T-helper 1 cell treated with Interleukin-12 subunit alpha and Interleukin-12 subunit beta and Interleukin-4 antibody, amounts not matched to agents 30 μg/mL and 1 μg/mL, for 36 hours (primary cell): ENCODE data around the gene BCAP31.
"Not testable (repeated sequence)": the region's sequence is repeated elsewhere in the genome, so short reads cannot be mapped to it uniquely, and the experiment has no call there.

Experiments used
- H3K27ac Mint-ChIP-seq: one replicate; pipeline ENCODE4 v1.8.0; 2021; ENCODE audit warnings: mild to moderate bottlenecking, mixed read lengths
- H3K27me3 Mint-ChIP-seq: one replicate; pipeline ENCODE4 v1.8.0; 2021; ENCODE audit warnings: low read depth, mixed read lengths
- H3K36me3 Mint-ChIP-seq: one replicate; pipeline ENCODE4 v1.8.0; 2021; ENCODE audit warnings: low read depth, mixed read lengths
- H3K4me1 Mint-ChIP-seq: one replicate; pipeline ENCODE4 v1.8.0; 2021; ENCODE audit warnings: low read depth, mixed read lengths
- H3K4me3 Mint-ChIP-seq: one replicate; pipeline ENCODE4 v1.8.0; 2021; ENCODE audit warnings: mild to moderate bottlenecking, moderate library complexity, mixed read lengths
- H3K9me3 Mint-ChIP-seq: one replicate; pipeline ENCODE4 v1.8.0; 2021; ENCODE audit warnings: mixed read lengths

The BCAP31 gene

DNA sequence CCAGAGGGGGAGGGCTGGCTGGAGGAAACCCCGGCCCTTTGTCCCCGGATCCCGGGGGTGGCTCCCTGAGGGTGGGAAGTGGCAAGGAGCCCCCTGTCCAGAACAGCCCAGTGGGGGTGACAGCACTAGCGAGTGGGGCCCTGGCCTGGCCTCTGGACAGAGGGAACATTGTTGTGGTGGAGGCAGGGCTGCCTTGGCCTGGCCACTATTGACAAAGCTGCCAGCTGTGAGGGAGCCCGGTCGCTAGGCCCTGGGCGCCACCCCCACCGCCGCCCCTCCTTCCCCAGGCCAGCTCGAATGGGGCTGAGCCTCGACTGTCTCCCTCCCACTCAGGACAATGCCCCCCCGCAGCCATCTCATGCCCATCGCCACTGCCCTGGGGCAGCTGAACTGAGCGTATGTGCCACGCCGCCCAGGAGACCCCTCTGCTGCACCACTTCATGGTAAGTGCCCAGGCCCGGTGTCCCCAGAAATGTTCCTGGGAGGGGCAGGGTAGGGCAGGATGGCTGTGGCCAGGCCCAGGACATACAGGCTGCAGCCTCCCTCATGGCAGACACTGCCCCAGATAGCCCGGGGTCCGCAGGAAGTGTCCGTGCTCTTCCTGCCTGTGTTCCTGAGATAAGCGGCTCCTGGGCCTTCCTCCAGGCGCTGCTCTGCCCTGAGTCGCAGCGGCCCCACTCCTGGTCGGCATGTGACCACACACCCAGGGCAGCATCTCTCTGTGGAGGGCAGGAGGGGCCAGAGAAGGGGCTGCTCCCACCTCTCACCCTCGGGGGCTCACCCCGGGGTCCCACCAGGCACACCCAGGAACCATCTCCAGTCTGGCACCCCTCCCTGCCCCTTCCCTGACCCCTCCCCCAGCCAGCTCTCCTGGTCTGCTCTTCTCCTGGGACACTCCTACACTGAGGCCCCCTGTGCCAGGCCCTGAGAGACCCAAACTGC lies 41.2 kb upstream of the BCAP31 start:
- Mint-ChIP-seq H3K9me3 (no peaks in the 10 kb centered on the region), H3K27me3 (no peaks in the 10 kb centered on the region), H3K27ac (no peak overlapping the region), H3K36me3 (no peaks in the 10 kb centered on the region), H3K4me1 (peaks cover 6% of the 10 kb centered on the region), H3K4me3 (no peak overlapping the region)

DNA sequence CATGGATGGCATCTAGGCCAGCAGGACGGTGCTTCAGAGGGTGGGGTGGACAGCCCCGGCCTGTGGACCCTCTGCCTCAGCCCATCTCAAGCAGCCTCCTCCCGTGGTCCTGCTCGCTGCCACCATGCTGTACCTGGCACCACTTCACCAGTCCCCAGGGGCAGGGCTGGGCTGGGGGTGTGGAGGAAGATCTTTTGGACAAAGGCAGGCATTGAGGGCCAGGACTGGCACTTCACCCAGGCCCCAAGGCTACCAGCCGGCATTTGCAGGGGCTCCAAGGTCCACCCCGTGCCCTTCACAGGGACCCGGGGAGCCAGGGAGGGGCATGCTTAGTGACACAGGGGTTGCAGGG lies 40.6 kb upstream of the BCAP31 start:
- no peak overlapping the region for H3K27ac Mint-ChIP-seq

DNA sequence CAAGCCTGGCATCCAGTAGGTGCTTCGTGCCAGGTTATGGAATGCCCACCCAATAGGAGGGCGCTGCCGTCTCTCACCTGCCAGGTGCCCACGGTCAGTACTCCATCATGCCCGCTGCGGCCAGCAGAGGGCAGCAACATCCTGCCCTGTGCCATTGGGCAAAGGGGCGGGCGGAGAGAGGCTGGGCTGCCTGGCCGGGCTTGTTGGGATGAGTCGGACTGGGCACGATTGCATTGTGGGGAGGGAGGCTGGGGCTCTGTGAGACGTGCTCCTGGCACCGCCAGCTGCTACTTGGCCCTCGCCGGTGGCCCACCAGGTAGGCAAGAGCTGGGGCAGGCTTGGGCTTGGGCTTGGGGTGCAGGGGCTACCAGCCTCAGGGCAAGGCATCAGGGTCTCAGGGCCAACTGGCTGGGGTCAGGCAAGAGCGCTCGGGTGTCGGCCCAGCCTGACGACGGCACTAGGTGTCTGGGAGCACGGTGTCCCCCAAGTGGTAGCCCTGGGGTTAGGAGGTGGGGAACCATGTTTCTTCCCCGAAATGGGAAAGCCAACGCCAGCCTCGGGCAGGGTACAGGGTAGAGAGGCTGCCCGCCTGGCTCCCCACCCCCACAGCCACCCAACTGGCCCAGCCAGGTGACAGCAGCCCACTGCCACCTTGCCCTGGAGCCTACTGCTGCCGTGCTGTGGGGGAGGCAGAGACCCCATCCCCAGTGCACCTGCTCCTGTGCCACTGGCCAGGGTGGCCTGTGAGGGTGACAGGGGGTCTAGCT lies 40.0 kb upstream of the BCAP31 start, which contains the start of gene PLXNB3:
Gene PLXNB3 (plus strand): TSS at position 261 of the 767 bp plus-strand sequence. CDS start 1,287 bp downstream, outside the sequence.
- H3K27ac Mint-ChIP-seq, result no peak within 1 kb of the TSS
- no peaks in the 10 kb centered on the region for H3K36me3 Mint-ChIP-seq
- H3K9me3 Mint-ChIP-seq, result no peaks in the 10 kb centered on the region
- peaks cover 6% of the 10 kb centered on the region for H3K4me1 Mint-ChIP-seq
- no peak within 1 kb of the TSS for H3K4me3 Mint-ChIP-seq
- no peaks in the 10 kb centered on the region for H3K27me3 Mint-ChIP-seq

More for the DNA sequence above, 40.6 kb upstream of the BCAP31 start:
- H3K4me3 Mint-ChIP-seq, result no peak overlapping the region
- H3K4me1 Mint-ChIP-seq, result peaks cover 6% of the 10 kb centered on the region
- no peaks in the 10 kb centered on the region for H3K27me3 Mint-ChIP-seq
- H3K9me3 Mint-ChIP-seq, result no peaks in the 10 kb centered on the region
- no peaks in the 10 kb centered on the region for H3K36me3 Mint-ChIP-seq

DNA sequence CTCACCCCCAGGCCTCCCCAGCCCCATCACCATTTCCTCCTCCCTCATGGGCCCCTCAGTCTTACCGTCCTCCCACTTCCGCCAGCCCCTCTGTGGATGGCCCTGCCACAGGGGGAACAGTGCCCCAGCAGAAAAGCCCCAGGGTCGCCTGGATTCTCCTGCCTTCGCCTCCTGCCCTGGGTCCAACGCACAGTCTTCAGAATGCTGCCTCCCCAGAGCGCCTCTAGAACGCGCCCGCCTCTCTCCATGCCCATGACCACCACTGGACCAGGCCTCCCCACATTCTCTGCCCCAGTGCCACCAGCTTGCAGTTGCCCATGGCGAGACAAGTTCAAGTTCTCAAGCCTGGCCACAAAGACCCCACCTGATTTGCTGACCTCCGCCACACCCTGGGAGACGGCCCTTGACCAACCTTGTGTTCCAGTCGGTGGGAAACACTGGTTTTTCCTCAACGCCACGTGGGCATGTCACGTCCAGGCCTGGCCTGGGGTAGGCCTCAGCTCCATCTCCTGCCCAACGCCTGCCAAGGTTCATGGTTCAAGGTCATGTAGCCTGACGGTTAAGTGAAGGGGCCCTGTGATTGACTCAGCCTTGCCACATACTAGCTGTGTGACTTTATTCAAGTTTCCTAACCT lies 39.2 kb upstream of the BCAP31 start:
- no peak overlapping the region for H3K27ac Mint-ChIP-seq
- no peaks in the 10 kb centered on the region for H3K9me3 Mint-ChIP-seq
- no peaks in the 10 kb centered on the region for H3K36me3 Mint-ChIP-seq
- no peak overlapping the region for H3K4me3 Mint-ChIP-seq
- no peaks in the 10 kb centered on the region for H3K27me3 Mint-ChIP-seq
- peaks cover 6% of the 10 kb centered on the region for H3K4me1 Mint-ChIP-seq

DNA sequence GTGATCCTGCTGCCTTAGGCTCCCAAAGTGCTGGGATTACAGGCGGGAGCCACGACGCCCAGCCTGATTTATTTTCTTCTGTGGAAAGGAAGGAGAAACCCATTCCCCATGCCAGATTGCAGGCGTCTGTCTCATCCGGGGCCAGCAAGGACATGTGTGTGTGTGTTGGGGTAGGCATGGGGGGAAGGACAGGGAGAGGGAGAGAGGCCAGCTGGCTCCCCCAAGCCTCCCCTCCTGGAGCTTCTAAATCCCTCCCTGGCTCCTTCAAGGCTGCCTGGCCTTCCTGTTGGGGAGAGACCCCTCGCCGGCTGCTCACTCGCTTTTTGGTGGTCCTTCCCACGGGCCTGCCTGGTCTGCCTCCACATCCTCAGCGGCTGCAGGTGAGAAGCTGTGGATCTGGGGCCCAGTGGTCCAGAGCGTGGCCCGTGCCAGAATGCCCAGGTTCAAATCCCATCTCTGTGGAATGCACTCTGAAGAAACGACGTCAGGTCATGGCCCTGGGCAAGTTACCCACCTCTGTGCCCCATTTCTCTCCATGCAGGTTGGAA lies 38.5 kb upstream of the BCAP31 start:
- H3K4me3 Mint-ChIP-seq, result no peak overlapping the region
- H3K4me1 Mint-ChIP-seq, result peaks cover 6% of the 10 kb centered on the region
- H3K27ac Mint-ChIP-seq, result no peak overlapping the region
- no peaks in the 10 kb centered on the region for H3K27me3 Mint-ChIP-seq
- no peaks in the 10 kb centered on the region for H3K36me3 Mint-ChIP-seq
- H3K9me3 Mint-ChIP-seq, result no peaks in the 10 kb centered on the region

DNA sequence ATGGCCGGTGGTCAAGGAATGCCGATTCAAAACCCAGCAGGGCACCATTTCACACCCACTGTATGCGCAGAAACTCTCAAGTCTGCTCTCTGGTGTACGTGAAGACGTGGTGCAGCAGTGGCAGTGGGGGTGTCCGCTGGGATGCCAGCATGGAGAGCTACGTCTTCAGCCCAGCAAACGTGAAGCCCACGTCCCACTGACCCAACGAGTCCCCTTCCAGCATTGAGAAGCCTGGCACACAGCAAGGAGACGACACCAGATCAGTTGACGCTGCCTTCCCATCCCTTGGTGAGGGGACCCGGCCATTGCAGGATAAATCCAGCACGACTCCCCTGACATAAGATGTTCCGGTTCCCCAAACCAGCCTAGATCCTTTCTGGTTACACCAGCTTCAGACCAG lies 37.7 kb upstream of the BCAP31 start:
- Mint-ChIP-seq H3K4me1 (peaks cover 6% of the 10 kb centered on the region), H3K4me3 (no peak overlapping the region), H3K27ac (no peak overlapping the region), H3K9me3 (no peaks in the 10 kb centered on the region), H3K36me3 (no peaks in the 10 kb centered on the region), H3K27me3 (no peaks in the 10 kb centered on the region)

DNA sequence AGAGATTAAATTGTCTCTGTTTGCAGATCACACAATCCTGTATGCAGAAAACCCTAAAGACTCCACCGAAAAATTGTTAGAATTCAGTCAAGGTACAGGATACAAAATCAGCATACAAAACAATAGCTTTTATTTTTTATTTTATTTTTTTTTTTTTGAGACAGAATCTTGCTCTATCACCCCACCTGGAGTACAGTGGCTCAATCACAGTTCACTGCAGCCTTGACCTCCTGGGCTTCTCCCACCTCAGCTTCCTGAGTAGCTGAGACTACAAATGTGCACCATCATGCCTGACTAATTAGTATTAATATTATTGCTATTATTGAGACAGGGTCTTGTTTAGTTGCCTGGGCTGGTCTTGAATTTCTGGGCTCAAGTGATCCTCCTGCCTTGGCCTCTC lies 30.9 kb upstream of the BCAP31 start:
- Mint-ChIP-seq H3K27me3 (peaks cover 18% of the 10 kb centered on the region), H3K9me3 (no peaks in the 10 kb centered on the region), H3K36me3 (no peaks in the 10 kb centered on the region), H3K27ac (no peak overlapping the region), H3K4me3 (no peak overlapping the region), H3K4me1 (peaks cover 3% of the 10 kb centered on the region)

DNA sequence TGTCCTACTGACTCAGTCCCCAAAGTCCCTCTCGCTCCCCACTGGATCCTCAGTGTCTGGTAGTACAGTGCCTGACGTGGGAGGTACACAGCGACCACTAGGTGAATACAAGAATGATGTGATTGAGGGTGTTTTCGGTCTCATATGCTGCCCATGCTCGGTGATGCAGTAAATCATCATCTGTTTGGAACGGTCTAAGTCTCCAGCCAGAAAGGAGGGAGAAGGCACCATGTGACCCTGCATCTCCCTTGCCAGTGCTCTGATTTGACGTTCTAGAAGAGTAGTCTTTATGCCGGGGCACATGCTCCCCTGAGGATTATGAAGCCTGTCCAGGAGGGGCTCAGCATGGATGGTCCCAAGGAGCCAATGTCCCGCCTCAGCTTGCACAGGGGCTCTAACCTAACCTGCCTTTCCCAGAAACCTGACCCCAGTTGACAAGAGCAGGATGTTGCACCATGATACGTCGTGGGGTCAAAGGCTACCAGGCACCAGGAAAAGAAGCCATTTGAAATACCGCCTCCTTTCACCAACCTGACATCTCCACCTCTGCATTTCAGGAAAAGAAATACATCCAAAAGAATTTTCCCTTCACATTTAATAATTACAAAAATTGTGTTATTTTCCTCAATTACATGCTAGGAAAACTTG lies 26.1 kb upstream of the BCAP31 start:
- Mint-ChIP-seq H3K27ac (no peak overlapping the region), H3K4me1 (peaks cover 3% of the 10 kb centered on the region), H3K4me3 (no peak overlapping the region), H3K36me3 (no peaks in the 10 kb centered on the region), H3K27me3 (peaks cover 18% of the 10 kb centered on the region), H3K9me3 (no peaks in the 10 kb centered on the region)

DNA sequence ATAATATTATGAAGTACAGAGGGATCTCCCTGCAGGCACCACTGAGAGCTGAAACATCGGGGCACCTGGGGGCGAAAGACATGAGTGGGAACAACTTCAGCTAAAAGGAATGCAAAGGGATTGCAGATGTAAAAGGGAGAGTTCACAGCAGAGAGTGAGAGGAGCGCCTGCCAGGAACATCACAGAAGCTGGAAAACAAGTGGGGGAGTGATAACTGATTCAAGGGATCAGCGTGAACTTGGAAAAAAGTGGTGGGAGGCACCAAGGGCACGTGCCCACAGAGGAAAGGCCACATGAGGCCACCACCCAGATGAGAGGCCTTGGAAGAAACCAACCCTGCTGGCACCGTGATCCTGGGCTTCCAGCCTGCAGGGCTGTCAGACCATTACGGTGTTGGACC lies 24.8 kb upstream of the BCAP31 start:
- not testable (repeated sequence) for H3K9me3 Mint-ChIP-seq, H3K4me3 Mint-ChIP-seq, H3K27ac Mint-ChIP-seq, H3K36me3 Mint-ChIP-seq, H3K4me1 Mint-ChIP-seq
- H3K27me3 Mint-ChIP-seq, result peaks cover 18% of the 10 kb centered on the region

DNA sequence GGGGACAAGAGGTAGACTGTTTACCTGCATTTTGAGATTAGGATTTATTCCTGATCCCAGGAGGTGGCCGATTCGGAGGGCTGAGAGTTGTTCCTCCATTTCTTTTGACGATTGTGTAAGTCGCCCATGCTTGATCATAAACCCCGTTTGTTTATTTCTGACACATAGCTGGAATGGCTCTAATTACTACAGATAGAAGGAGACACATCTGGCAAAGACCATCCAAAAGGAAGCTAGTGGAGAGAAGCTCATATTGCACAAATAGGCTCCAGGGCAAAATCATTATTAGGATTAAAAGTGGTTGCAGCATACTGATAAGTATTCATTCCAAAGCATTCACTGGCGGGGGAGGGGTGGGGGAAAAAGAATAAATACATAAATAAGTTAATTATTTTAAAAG lies 22.8 kb upstream of the BCAP31 start:
- not testable (repeated sequence) for H3K4me1 Mint-ChIP-seq, H3K36me3 Mint-ChIP-seq, H3K27ac Mint-ChIP-seq, H3K9me3 Mint-ChIP-seq, H3K4me3 Mint-ChIP-seq, H3K27me3 Mint-ChIP-seq

DNA sequence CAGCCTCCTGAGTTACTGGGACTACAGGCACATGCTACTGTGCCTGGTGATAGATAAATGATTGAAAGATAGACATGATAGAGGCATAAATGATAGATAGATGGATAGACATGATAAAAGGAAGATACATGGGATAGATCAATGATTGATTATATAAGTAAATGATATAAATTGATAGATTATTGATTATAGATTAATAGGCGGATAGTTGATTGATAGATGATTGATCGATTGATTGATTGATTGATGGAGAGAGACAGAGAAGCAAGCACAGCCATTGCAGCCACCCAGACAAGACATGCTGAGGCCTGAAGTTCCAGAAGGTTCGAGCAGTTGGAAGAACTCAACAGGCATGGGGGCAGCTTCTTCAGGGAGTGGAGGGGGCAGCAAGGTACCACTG lies 22.2 kb upstream of the BCAP31 start:
- Mint-ChIP-seq H3K27ac (no peak overlapping the region), H3K9me3 (no peaks in the 10 kb centered on the region), H3K4me3 (no peak overlapping the region), H3K4me1 (no peaks in the 10 kb centered on the region), H3K27me3 (peaks cover 9% of the 10 kb centered on the region), H3K36me3 (no peaks in the 10 kb centered on the region)

DNA sequence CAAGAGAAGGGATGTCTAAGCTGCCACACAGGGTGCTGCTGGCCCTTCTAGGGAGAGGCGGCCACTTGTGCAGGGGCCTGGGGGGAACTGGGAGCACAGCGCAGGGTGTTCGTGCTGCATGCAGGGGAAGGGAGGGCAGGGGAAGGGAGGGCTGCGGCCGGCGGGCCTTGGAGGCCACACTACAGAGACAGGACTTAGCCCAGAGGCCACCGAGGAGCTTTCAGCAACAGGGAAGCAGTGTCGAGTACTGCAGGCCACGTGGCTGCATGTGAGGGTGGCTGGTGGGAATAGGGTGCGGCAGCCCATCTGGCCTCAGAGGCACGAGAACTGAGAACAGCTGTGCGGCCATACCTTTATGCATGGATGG lies 20.9 kb upstream of the BCAP31 start:
- not testable (repeated sequence) for H3K9me3 Mint-ChIP-seq, H3K4me1 Mint-ChIP-seq, H3K27ac Mint-ChIP-seq, H3K36me3 Mint-ChIP-seq, H3K4me3 Mint-ChIP-seq, H3K27me3 Mint-ChIP-seq

DNA sequence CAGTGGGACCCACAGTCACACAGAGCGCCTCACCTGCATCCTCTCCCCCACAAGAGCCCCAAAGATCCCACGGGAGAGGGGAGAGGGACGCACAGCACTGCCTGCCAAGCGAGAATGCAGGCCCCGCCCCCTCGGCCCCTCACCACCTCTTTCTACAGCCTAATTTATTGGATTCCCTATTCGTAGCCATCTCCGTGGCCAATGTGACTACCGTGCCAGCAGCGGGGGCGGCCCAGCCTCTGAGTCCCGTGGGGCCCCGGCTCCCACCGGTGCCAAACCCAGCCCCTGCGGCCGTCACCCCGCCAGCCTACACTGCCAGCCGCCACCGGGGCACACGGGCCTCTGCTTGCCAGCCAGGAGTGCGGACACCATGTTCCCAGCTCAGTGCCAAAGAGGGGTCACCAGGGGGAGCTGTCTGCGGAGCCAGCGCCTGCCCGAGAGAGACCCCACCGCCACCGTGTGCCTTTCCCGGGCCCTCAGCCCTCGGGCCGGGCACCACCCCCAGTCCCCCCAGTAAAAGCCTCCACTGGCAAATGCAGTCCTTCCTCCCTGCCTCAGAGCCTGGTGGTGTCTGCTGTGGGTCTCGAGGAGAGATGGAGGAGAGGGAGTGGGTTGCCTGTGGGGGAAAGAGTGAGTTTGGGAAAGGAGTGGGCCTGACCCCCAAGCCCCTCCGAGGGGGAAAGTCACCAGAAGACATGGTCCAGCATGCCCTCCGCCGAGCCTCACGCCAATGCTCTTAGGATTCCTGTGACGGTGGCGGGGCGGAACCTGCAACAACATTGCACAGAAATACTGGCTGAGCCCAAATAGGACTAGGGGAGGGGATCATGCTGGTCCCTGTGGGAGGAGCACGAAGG lies 20.3 kb upstream of the BCAP31 start:
- Mint-ChIP-seq H3K27me3 (peaks cover under 1% of the 10 kb centered on the region), H3K4me1 (peaks cover 14% of the 10 kb centered on the region), H3K9me3 (no peaks in the 10 kb centered on the region), H3K36me3 (peaks cover 5% of the 10 kb centered on the region), H3K4me3 (no peak overlapping the region), H3K27ac (no peak overlapping the region)
